Mammary epithelial cell (primary cell): ENCODE results near the gene MAPK8.

Experiments
- EZH2 ChIP-seq: IDR thresholded peaks from 2 replicates; pipeline ENCODE4 v1.6.1; 2012; ENCODE audit warnings: low read length, inconsistent platforms, borderline replicate concordance
- TF ChIP-seq, protein P1 (sequence below), 2 donors: IDR thresholded peaks in 1 of 2; conservative IDR thresholded peaks in 1 of 2; 2 replicates each; pipeline ENCODE4 v1.5.1; 2011 to 2012; ENCODE audit warnings: inconsistent platforms in 2 of 2, low read length in 2 of 2, mild to moderate bottlenecking in 2 of 2, control low read depth in 1 of 2, low read depth in 1 of 2; ENCODE audit not compliant: insufficient read depth in 1 of 2; ENCODE audit errors: extremely low read depth in 1 of 2

DNA sequence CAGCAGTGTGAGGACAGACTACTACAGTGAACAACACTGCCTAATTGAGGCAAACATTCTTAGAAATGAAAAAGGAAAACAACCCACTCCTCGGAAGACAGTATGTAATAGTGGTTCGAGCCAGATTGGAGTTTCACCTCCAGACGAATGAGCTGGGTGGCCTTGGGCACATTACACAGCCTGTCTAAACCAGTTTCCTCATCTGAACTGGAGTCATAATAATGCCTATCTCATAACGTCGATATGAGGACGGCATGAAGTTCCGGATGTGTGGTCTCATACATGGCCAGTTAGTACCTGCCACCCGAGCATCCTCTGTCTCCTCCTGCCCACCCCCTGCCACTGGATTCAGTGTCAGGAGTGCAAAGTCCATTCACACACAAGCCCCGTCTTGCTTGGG, 16.2 kb upstream of the MAPK8 start:
- TF ChIP-seq EZH2: no peak
- TF ChIP-seq, protein P1, sequence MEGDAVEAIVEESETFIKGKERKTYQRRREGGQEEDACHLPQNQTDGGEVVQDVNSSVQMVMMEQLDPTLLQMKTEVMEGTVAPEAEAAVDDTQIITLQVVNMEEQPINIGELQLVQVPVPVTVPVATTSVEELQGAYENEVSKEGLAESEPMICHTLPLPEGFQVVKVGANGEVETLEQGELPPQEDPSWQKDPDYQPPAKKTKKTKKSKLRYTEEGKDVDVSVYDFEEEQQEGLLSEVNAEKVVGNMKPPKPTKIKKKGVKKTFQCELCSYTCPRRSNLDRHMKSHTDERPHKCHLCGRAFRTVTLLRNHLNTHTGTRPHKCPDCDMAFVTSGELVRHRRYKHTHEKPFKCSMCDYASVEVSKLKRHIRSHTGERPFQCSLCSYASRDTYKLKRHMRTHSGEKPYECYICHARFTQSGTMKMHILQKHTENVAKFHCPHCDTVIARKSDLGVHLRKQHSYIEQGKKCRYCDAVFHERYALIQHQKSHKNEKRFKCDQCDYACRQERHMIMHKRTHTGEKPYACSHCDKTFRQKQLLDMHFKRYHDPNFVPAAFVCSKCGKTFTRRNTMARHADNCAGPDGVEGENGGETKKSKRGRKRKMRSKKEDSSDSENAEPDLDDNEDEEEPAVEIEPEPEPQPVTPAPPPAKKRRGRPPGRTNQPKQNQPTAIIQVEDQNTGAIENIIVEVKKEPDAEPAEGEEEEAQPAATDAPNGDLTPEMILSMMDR (conservative IDR thresholded peaks at IDR 0.05 in 1 of 2, IDR thresholded peaks at IDR 0.05 in 1 of 2; ENCODE audit: extremely low read depth in 1 of 2, insufficient read depth in 1 of 2, low read depth in 1 of 2, low read length in 2 of 2): no peak
